Measurements from ENCODE around the gene CYREN. TPM values are rescaled to one million over a fixed set of nuclear protein-coding genes. Genes with fewer than 3 reads are reported as not detected.

CYREN gene
- total and polyA plus RNA-seq, 9 of the 15 experiments (the other 6 are each of a cell fraction or from before 2014, with no cell fraction given): 13.9 to 108 (median 88.8) TPM

DNA sequence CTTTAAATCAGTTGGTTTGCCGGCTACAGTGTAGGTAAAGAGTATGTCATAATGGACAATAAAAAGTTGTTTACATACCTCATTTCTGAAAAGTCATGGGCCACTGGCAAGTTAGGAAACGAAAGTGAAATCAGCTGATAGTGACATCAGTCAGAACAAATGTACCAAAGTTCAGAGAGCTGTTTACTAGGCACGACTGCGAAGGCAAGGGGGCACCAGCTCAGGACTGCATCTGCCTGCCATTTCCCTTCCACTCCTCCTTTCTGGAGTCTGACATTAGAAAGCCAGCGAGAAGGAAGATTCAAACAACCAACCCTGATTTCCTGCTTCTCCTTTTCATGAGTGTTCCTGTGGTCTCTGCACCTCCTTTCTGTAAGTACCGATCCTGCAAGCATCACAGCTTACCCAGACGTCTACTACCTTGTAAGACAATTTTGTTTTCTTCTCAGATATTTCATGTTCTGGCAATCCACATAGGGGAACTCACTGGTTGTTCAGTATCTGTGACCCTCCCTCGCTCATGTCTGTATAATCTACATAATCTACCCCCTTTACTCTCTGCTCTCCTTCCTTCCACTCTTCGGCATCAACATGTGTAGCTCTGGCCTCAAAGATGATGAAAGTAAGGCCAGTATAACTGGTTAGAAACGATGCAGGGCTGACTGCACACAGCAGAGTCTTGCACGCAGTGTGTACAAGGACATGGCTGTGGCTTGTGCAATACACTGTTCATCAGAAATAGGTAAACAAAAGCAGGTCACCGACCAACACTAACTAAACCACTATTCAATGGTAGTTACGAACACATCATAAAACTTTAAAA lies 22.4 kb downstream of the CYREN start, which contains the start of gene TMEM140 (continued):
- TF ChIP-seq, protein P1, sequence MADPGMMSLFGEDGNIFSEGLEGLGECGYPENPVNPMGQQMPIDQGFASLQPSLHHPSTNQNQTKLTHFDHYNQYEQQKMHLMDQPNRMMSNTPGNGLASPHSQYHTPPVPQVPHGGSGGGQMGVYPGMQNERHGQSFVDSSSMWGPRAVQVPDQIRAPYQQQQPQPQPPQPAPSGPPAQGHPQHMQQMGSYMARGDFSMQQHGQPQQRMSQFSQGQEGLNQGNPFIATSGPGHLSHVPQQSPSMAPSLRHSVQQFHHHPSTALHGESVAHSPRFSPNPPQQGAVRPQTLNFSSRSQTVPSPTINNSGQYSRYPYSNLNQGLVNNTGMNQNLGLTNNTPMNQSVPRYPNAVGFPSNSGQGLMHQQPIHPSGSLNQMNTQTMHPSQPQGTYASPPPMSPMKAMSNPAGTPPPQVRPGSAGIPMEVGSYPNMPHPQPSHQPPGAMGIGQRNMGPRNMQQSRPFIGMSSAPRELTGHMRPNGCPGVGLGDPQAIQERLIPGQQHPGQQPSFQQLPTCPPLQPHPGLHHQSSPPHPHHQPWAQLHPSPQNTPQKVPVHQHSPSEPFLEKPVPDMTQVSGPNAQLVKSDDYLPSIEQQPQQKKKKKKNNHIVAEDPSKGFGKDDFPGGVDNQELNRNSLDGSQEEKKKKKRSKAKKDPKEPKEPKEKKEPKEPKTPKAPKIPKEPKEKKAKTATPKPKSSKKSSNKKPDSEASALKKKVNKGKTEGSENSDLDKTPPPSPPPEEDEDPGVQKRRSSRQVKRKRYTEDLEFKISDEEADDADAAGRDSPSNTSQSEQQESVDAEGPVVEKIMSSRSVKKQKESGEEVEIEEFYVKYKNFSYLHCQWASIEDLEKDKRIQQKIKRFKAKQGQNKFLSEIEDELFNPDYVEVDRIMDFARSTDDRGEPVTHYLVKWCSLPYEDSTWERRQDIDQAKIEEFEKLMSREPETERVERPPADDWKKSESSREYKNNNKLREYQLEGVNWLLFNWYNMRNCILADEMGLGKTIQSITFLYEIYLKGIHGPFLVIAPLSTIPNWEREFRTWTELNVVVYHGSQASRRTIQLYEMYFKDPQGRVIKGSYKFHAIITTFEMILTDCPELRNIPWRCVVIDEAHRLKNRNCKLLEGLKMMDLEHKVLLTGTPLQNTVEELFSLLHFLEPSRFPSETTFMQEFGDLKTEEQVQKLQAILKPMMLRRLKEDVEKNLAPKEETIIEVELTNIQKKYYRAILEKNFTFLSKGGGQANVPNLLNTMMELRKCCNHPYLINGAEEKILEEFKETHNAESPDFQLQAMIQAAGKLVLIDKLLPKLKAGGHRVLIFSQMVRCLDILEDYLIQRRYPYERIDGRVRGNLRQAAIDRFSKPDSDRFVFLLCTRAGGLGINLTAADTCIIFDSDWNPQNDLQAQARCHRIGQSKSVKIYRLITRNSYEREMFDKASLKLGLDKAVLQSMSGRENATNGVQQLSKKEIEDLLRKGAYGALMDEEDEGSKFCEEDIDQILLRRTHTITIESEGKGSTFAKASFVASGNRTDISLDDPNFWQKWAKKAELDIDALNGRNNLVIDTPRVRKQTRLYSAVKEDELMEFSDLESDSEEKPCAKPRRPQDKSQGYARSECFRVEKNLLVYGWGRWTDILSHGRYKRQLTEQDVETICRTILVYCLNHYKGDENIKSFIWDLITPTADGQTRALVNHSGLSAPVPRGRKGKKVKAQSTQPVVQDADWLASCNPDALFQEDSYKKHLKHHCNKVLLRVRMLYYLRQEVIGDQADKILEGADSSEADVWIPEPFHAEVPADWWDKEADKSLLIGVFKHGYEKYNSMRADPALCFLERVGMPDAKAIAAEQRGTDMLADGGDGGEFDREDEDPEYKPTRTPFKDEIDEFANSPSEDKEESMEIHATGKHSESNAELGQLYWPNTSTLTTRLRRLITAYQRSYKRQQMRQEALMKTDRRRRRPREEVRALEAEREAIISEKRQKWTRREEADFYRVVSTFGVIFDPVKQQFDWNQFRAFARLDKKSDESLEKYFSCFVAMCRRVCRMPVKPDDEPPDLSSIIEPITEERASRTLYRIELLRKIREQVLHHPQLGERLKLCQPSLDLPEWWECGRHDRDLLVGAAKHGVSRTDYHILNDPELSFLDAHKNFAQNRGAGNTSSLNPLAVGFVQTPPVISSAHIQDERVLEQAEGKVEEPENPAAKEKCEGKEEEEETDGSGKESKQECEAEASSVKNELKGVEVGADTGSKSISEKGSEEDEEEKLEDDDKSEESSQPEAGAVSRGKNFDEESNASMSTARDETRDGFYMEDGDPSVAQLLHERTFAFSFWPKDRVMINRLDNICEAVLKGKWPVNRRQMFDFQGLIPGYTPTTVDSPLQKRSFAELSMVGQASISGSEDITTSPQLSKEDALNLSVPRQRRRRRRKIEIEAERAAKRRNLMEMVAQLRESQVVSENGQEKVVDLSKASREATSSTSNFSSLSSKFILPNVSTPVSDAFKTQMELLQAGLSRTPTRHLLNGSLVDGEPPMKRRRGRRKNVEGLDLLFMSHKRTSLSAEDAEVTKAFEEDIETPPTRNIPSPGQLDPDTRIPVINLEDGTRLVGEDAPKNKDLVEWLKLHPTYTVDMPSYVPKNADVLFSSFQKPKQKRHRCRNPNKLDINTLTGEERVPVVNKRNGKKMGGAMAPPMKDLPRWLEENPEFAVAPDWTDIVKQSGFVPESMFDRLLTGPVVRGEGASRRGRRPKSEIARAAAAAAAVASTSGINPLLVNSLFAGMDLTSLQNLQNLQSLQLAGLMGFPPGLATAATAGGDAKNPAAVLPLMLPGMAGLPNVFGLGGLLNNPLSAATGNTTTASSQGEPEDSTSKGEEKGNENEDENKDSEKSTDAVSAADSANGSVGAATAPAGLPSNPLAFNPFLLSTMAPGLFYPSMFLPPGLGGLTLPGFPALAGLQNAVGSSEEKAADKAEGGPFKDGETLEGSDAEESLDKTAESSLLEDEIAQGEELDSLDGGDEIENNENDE (IDR thresholded peaks at IDR 0.05; ENCODE audit: low read depth, low read length): no peak
- TF ChIP-seq HIVEP1 (CRISPR knock-in tag; IDR thresholded peaks at IDR 0.05) (no peak), CBX2 (IDR thresholded peaks at IDR 0.05; ENCODE audit: insufficient read depth, low read length, poor library complexity, severe bottlenecking) (no peak), ZNF3 (CRISPR knock-in tag; IDR thresholded peaks at IDR 0.05) (no peak)
- TF ChIP-seq, protein P2, sequence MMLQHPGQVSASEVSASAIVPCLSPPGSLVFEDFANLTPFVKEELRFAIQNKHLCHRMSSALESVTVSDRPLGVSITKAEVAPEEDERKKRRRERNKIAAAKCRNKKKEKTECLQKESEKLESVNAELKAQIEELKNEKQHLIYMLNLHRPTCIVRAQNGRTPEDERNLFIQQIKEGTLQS (IDR thresholded peaks at IDR 0.05): peak; percentile 90
- TF ChIP-seq, protein P2 (CRISPR knock-in tag; conservative IDR thresholded peaks at IDR 0.05): no peak
